ENCODE data around the gene HCFC2.

- TF ChIP-seq CHD2 (IDR thresholded peaks at IDR 0.05; ENCODE audit: low read length) (no peak), ZNF274 (IDR thresholded peaks at IDR 0.05; ENCODE audit: borderline replicate concordance, extremely low read depth, low read length) (no peak), SIX5 (IDR thresholded peaks at IDR 0.05; ENCODE audit: low read depth, low read length) (no peak), TAF7 (optimal IDR thresholded peaks at IDR 0.05; ENCODE audit: borderline replicate concordance, low read depth, low read length) (no peak), SUZ12 (IDR thresholded peaks at IDR 0.05; ENCODE audit: low read length) (no peak), RFX5 (IDR thresholded peaks at IDR 0.05; ENCODE audit: borderline replicate concordance, low read depth, low read length) (no peak), BRCA1 (IDR thresholded peaks at IDR 0.05; ENCODE audit: low read depth, low read length) (no peak), SRF (IDR thresholded peaks at IDR 0.05; ENCODE audit: low read depth, low read length) (no peak), KDM5A (IDR thresholded peaks at IDR 0.05; ENCODE audit: low read length) (no peak), TAF1 (IDR thresholded peaks at IDR 0.05; ENCODE audit: low read depth, low read length) (no peak), MAX (IDR thresholded peaks at IDR 0.05) (no peak), POLR2A (IDR thresholded peaks at IDR 0.05; ENCODE audit: control extremely low read depth in 1 of 2, low read depth in 2 of 2, low read length in 2 of 2) (no peak), JUN (IDR thresholded peaks at IDR 0.05; ENCODE audit: low read depth, low read length) (no peak)
- TF ChIP-seq, protein P1, sequence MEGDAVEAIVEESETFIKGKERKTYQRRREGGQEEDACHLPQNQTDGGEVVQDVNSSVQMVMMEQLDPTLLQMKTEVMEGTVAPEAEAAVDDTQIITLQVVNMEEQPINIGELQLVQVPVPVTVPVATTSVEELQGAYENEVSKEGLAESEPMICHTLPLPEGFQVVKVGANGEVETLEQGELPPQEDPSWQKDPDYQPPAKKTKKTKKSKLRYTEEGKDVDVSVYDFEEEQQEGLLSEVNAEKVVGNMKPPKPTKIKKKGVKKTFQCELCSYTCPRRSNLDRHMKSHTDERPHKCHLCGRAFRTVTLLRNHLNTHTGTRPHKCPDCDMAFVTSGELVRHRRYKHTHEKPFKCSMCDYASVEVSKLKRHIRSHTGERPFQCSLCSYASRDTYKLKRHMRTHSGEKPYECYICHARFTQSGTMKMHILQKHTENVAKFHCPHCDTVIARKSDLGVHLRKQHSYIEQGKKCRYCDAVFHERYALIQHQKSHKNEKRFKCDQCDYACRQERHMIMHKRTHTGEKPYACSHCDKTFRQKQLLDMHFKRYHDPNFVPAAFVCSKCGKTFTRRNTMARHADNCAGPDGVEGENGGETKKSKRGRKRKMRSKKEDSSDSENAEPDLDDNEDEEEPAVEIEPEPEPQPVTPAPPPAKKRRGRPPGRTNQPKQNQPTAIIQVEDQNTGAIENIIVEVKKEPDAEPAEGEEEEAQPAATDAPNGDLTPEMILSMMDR (IDR thresholded peaks at IDR 0.05; ENCODE audit: control extremely low read depth in 1 of 3, insufficient read depth in 1 of 3, low read depth in 1 of 3, low read length in 3 of 3), result no peak
Observed at GRCh38 chr12:104105461-104105860, 41.1 kb downstream of the HCFC2 start.

All from H1 (cell line).